ENCODE results near the gene GTPBP2.

Gene GTPBP2

DNA sequence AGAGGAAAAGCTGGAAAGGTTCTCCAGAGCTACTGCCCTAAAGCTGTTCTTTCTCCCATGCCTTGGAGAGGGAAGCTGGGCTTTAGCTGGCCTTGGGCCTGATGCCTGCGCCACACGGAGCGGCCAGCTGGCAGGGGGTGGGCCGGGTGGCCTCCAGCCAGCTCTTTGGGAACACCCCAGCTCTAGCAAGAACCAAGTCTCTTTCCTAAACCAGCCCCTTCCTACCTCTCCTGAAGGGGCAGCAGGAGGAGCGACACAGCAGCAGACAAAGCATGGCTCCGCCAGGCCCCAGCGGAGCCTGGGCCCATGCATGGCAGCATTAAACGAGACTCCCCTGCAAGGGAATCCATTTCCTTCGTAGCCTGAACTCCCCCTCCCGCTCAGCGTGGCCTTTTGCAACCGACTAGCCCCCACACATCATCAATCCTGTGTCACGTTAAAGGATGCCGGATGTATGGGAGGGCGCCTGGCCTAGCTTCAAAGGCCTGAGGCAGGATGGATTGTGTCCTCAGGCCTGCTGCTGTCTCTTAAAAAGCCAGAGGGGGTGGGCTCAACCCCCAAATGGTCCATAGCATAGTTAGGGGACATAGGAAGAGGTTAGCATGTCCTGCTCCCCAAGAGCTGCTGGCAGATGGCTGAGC, 44.5 kb upstream of the GTPBP2 start:
- H4K20me1 ChIP-seq (ENCODE audit: insufficient read depth, low read length): no peaks in the 10 kb centered on the region
- H3K9ac ChIP-seq (ENCODE audit: low read length): no peak overlapping the region
- H3K4me1 ChIP-seq (ENCODE audit: insufficient read depth, low read length, severe bottlenecking): no peaks in the 10 kb centered on the region
- no peaks in the 10 kb centered on the region for H3K27me3 ChIP-seq (ENCODE audit: insufficient read depth, low read length)
- no peaks in the 10 kb centered on the region for H3K9me3 ChIP-seq (ENCODE audit: low read length)
- no peak overlapping the region for H3K4me3 ChIP-seq (ENCODE audit: low read depth, low read length, poor library complexity, severe bottlenecking)
- H3K4me2 ChIP-seq (ENCODE audit: low read length): no peak overlapping the region
- H3F3A ChIP-seq (ENCODE audit: insufficient read depth, low read length): no peaks in the 10 kb centered on the region
- no peak overlapping the region for H2AFZ ChIP-seq (ENCODE audit: low read length)
- no peak for TF ChIP-seq EZH2 (IDR thresholded peaks at IDR 0.05; ENCODE audit: borderline replicate concordance, low read length)
- TF ChIP-seq, protein P1, sequence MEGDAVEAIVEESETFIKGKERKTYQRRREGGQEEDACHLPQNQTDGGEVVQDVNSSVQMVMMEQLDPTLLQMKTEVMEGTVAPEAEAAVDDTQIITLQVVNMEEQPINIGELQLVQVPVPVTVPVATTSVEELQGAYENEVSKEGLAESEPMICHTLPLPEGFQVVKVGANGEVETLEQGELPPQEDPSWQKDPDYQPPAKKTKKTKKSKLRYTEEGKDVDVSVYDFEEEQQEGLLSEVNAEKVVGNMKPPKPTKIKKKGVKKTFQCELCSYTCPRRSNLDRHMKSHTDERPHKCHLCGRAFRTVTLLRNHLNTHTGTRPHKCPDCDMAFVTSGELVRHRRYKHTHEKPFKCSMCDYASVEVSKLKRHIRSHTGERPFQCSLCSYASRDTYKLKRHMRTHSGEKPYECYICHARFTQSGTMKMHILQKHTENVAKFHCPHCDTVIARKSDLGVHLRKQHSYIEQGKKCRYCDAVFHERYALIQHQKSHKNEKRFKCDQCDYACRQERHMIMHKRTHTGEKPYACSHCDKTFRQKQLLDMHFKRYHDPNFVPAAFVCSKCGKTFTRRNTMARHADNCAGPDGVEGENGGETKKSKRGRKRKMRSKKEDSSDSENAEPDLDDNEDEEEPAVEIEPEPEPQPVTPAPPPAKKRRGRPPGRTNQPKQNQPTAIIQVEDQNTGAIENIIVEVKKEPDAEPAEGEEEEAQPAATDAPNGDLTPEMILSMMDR (IDR thresholded peaks at IDR 0.05; ENCODE audit: low read length): no peak
- H3K36me3 ChIP-seq (ENCODE audit: insufficient read depth, low read length): peaks cover 75% of the 10 kb centered on the region
- no peaks in the 10 kb centered on the region for H3K79me2 ChIP-seq (ENCODE audit: insufficient read depth, low read length)
- no peak overlapping the region for H3K27ac ChIP-seq (ENCODE audit: low read depth, low read length, poor library complexity, severe bottlenecking)
- no peaks in the 10 kb centered on the region for H3K9me2 ChIP-seq (ENCODE audit: low read depth, low read length)

GRCh38 chr6:43671801-43672690, 43.0 kb upstream of the GTPBP2 start:
- H4K20me1 ChIP-seq (ENCODE audit: insufficient read depth, low read length): no peaks in the 10 kb centered on the region
- H3K27ac ChIP-seq (ENCODE audit: low read depth, low read length, poor library complexity, severe bottlenecking): no peak overlapping the region
- H3K9ac ChIP-seq (ENCODE audit: low read length): no peak overlapping the region
- no peak overlapping the region for H2AFZ ChIP-seq (ENCODE audit: low read length)
- TF ChIP-seq, protein P1 (IDR thresholded peaks at IDR 0.05; ENCODE audit: low read length): no peak
- TF ChIP-seq EZH2 (IDR thresholded peaks at IDR 0.05; ENCODE audit: borderline replicate concordance, low read length): no peak
- H3K4me2 ChIP-seq (ENCODE audit: low read length): no peak overlapping the region
- no peaks in the 10 kb centered on the region for H3K9me2 ChIP-seq (ENCODE audit: low read depth, low read length)
- H3K36me3 ChIP-seq (ENCODE audit: insufficient read depth, low read length): peaks cover 60% of the 10 kb centered on the region
- no peaks in the 10 kb centered on the region for H3F3A ChIP-seq (ENCODE audit: insufficient read depth, low read length)
- H3K9me3 ChIP-seq (ENCODE audit: low read length): no peaks in the 10 kb centered on the region
- H3K4me3 ChIP-seq (ENCODE audit: low read depth, low read length, poor library complexity, severe bottlenecking): no peak overlapping the region
- no peaks in the 10 kb centered on the region for H3K27me3 ChIP-seq (ENCODE audit: insufficient read depth, low read length)
- peaks cover 9% of the 10 kb centered on the region for H3K4me1 ChIP-seq (ENCODE audit: insufficient read depth, low read length, severe bottlenecking)
- no peaks in the 10 kb centered on the region for H3K79me2 ChIP-seq (ENCODE audit: insufficient read depth, low read length)

DNA sequence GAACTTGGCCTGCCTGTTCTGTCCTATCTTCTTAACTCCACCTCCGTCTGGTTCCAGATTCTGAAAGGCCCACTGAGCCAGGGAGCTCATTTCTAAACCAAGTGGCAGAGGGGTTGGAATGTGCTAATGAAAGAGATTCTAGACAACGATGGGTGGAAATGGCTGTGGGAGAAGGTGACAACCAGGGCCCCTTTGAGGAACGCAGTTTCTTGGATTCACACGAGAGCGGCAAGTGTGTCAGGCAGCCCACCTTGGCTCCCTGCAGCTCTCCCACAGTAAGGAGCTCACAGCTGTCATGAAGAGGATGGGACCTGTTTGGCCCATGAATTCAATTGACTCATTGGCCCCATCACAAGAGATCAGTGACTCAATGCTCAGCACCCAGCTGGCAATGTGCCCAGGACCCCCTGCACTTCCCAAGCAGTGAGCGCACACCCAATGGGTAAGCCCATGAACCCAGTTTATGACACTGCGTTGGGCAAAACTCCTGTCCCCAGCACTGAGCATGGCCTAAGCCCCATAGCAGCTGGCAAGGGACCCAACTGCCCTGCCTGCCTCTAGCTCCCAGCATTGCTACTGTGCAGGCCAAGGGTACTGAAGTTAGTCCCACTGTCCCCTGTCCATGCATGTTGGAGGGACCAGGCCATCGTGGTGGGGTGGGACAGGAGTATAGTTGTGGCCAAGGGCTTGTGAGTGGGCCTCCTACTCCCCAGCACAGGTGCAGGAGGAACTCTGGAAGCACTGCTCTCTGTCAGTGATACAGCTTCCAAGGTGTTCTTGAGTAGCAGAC, 42.1 kb upstream of the GTPBP2 start:
- no peak overlapping the region for H3K9ac ChIP-seq (ENCODE audit: low read length)

More for the DNA sequence above, 42.1 kb upstream of the GTPBP2 start:
- Histone ChIP-seq H3K79me2 (ENCODE audit: insufficient read depth, low read length) (no peaks in the 10 kb centered on the region), H3K9me3 (ENCODE audit: low read length) (no peaks in the 10 kb centered on the region), H3K9me2 (ENCODE audit: low read depth, low read length) (no peaks in the 10 kb centered on the region), H3K4me1 (ENCODE audit: insufficient read depth, low read length, severe bottlenecking) (peaks cover 9% of the 10 kb centered on the region), H3K36me3 (ENCODE audit: insufficient read depth, low read length) (peaks cover 51% of the 10 kb centered on the region), H2AFZ (ENCODE audit: low read length) (no peak overlapping the region), H4K20me1 (ENCODE audit: insufficient read depth, low read length) (no peaks in the 10 kb centered on the region), H3K4me2 (ENCODE audit: low read length) (no peak overlapping the region), H3F3A (ENCODE audit: insufficient read depth, low read length) (no peaks in the 10 kb centered on the region), H3K27me3 (ENCODE audit: insufficient read depth, low read length) (no peaks in the 10 kb centered on the region), H3K27ac (ENCODE audit: low read depth, low read length, poor library complexity, severe bottlenecking) (no peak overlapping the region), H3K4me3 (ENCODE audit: low read depth, low read length, poor library complexity, severe bottlenecking) (no peak overlapping the region)
- TF ChIP-seq, protein P1 (IDR thresholded peaks at IDR 0.05; ENCODE audit: low read length): no peak
- no peak for TF ChIP-seq EZH2 (IDR thresholded peaks at IDR 0.05; ENCODE audit: borderline replicate concordance, low read length)

Measured in OCI-LY1 (cell line).